HG03457 (cell line): ENCODE measurements around the gene SNX1.
"Not testable (repeated sequence)": the region's sequence is repeated elsewhere in the genome, so short reads cannot be mapped to it uniquely, and the experiment has no call there.

Experiments used
- ATAC-seq: cut with Tn5 transposase; IDR thresholded peaks from one replicate; pipeline ENCODE4 v1.9.1; 2021; ENCODE audit warnings: moderate number of reproducible peaks; ENCODE audit not compliant: unreplicated experiment

Gene SNX1, protein sequence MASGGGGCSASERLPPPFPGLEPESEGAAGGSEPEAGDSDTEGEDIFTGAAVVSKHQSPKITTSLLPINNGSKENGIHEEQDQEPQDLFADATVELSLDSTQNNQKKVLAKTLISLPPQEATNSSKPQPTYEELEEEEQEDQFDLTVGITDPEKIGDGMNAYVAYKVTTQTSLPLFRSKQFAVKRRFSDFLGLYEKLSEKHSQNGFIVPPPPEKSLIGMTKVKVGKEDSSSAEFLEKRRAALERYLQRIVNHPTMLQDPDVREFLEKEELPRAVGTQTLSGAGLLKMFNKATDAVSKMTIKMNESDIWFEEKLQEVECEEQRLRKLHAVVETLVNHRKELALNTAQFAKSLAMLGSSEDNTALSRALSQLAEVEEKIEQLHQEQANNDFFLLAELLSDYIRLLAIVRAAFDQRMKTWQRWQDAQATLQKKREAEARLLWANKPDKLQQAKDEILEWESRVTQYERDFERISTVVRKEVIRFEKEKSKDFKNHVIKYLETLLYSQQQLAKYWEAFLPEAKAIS

DNA sequence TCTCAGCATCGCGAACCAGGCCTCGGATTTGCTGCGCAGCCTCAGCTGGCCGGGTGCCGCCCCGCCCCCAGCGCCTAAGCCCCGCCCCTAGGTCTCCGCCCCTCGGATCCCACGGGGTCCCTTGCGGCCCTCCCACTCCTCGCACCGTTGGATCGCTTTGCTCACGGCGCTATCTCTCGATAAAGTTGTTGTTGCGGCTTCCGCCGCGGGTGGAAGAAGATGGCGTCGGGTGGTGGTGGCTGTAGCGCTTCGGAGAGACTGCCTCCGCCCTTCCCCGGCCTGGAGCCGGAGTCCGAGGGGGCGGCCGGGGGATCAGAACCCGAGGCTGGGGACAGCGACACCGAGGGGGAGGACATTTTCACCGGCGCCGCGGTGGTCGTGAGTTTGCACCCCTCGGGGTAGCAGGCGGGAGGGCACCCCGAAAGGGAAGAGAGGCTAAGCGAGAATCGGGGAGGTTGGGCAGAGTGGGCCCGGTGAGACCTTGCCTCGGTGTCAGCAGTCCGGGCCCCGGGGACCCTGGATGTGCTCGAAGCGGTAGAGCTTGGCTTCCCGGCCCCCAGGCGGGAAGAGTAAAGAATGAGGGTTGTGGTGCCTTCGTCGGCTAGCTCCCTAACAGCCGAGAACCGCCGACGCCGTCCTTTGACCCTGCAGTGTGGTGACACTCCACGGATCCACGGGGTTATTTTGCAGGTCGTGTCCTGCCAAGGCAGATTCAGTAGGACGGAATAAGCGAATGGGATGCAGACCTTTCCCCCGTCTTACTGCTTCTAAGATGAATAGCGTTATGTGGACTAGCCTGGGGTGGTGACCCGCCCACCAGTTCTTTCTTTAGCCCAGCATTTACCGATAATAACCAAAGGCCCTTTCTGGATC is at the start of gene SNX1:
Gene SNX1, plus strand, starts transcription at position 188 of the 873 bp plus-strand sequence. Its CDS starts 32 bp downstream, at position 220.
- peak; percentile 41 for ATAC-seq

DNA sequence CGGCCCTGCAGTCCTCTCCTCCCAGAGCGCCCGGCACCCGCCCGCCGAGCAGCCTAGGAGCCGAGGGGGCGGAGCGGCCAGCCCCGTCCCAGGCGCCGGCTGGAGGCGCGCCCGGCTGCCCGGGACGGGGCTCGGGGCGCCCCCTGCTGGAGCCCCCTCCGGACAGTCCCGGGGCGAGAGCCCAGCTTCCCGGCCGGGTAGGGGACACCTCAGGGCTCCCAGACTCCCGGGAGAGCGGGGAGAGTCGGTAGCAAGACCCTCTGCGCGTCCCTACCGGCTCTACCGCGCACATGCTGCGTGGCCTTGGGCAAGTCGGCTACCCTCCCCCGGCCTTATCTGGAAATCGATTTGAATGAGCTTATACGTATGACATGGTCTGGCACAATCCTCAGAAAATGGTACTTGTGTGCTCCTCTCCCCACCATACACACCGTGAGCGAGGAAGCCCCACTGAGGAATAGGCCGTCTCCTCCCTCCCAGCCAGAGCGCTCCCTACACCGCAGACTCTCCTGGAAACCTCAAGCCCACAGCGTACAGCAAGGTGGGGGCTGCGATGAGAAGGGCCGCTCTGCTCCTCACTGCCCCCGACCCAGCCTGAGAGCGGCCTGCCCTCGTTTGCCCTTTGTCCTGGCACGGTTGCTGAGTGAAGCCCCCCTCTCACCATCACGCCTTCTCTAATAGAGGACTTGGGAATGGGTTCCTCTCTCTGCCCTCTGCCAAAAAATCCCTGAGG is 49.2 kb upstream of the SNX1 start, which contains the start of gene DAPK2:
Gene DAPK2, minus strand, starts transcription at position 65 of the 733 bp plus-strand sequence. CDS start 6,224 bp downstream, outside the sequence.
- no peak for ATAC-seq

DNA sequence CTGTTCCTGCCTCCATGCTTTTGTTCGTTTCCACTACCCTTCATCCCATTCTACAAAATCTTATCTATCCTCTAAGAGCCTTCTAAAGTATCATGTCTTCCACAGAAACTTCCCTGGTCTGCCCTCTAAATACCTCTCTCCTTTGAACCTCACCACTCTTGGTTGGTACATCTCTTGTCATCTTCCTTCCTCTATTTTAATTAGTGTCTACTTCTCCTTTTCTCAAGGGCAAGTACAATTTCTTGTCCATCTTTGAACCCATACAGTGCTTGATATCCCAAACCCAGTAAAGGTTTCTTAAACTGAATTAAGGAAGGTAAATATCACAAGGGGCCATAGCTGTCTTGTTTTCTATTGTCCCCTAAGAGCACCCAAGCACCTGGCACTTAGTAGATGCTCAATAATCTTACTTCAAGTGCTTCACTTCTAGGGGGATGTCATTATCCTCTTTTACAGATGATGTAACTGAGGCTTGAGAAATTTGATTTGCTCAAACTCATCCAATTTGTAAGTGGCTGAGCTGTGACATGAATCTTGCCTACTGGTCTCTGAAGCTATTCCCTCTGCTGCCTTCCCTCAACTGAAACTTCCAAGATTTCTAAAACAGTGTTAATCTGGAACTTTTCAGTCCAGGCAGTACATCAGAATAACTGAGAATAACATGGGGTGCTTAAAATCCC is 46.9 kb upstream of the SNX1 start:
- no peak for ATAC-seq

DNA sequence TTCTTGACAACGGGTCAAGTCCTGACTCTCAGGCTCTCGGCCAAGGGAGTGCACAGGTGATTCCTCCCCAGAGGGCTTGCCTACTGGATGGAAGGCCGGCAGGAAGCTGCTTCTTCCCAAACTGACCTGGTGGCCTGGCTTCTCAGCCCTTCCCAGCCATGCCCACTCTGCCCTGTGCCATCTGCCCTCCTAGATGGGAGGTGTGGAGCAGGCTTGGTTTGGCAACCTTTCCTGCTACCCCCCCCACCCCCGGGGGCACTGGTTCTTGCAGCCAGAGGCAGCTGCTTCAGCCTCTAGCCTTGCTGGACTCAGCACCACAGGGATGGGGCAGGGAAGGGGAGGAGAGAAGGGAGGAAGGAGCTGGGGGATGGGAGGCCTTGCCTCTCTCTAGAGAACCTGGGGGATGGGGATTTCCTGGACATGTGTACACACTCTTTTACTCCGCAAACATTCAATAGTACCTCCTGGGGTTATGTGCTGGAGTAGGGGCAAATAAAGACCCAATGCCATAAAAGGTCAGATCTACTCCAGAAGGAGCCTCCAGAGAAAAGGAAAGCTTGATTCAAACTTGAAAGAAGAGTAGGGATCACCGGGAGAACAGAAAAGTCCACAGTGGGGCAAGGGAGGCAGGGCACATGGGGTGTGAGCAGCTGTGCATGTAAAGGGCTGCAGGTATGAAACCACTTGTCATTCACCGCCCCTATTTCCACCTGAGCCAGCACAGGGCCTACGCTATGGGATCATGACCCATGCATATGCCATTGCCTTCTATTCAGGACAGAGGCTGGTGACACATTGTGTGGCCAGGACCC is 45.3 kb upstream of the SNX1 start:
- ATAC-seq = no peak

DNA sequence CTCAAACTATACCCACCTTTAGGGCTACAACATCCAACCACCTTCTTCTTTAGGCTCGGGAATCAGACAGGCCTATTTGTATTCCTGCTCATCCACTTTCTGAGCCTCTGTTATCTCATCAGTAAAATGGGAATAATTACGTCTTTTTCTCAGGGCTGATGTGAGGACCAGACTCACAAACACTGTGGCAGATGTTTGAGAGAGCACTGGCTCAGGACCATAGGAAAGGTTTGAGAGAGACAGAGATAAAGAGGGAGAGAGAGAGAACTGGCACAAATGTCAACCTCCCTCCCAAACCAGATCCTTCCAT is 44.7 kb upstream of the SNX1 start:
- no peak for ATAC-seq

DNA sequence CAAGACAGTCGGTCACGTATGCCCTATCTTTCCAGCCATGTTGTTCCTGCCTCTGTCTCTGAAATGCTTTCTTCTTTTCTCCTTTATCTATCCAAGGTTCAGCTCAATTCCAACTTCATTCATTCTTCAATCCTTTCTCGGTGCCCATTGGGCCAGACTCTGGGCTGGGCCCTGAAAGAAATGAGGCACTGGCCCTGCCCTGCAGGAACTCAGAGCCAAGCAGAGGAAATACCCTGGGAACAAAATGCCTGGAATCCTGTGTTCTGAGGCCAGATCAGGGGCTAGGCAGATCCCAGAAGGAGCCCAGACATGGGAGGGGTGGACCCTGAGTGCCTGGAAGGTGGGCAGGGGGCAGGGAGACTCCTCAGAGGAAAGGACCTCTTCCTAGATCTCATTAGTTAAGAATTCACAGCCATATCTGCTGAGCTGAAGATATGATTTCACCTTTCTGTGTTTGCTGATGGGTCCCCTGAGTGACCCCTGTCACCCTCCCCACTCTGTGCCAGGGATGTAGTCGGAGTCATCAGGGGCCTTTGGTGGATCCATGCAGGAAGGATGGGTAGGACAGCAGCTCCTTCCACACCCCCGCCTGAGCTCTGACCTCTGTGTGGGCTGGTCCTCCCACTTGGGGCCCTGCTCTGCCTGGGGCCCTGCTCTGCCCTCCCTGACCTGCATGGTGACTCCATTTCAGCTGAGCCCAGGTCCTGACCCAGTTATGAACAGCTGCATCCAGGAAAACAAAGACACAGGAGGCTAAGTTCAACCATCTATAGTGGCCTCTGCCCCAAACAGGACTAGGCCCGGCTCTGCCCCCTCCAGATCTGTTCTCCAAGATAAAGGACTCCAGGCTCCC is 44.1 kb upstream of the SNX1 start:
- no peak for ATAC-seq

DNA sequence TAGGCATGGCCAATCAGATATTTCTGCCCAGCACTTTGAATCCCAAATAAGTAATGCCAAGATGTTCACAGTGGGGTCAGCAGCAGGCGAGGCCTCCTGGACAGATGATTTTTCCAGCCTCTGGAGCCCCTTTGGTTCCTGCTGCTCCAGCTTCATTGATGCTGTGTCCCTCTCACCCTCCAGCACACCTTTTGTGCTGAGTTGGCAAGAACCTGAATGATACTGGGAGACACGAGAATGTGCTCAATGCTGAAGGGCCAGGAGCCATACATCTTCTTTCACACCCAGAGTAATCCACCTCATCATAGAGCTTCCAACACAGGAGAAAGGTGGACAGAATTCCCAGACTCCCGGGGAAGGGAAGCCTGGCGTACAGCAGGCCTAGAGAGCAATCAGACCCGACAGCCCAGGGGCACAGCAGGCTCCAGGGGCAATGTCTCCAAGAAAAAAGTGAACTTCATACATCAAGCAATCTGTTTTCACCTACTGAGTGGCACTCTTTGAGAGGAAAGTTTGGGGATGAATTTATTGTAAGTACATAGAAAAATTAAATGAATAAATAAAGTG is 42.8 kb upstream of the SNX1 start:
- ATAC-seq = no peak

DNA sequence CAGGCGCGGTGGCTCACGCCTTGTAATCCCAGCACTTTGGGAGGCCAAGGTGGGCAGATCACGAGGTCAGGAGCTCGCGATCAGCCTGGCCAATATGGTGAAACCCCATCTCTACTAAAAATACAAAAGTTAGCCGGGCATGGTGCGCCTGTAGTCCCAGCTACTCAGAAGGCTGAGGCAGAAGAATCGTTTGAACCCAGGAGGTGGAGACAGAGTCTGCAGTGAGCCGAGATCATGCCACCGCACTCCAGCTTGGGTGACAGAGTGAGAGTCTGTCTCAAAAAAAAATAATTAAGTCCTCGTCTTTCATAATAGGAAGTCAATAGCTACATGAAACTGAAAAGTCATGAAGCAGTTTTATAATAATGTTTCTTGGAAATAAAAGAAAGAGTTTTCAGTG is 42.1 kb upstream of the SNX1 start:
- not testable (repeated sequence) for ATAC-seq

DNA sequence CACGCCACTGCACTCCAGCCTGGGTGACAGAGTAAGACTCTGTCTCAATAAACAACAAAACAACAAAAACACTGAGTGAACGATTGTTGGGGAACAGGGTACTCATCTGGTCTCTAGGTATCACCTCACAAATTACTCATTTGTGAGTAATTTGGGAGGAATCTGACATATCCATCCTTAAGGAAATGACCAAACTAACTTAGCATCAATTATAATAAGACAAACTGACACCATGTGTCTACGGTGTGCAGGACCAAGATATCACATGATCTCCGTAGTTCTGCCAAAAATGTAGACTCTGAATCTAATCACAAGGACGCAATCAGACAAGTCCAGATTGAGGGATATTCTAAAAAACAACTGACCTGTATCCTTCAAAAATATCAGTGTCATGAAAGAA is 37.5 kb upstream of the SNX1 start:
- no peak for ATAC-seq

DNA sequence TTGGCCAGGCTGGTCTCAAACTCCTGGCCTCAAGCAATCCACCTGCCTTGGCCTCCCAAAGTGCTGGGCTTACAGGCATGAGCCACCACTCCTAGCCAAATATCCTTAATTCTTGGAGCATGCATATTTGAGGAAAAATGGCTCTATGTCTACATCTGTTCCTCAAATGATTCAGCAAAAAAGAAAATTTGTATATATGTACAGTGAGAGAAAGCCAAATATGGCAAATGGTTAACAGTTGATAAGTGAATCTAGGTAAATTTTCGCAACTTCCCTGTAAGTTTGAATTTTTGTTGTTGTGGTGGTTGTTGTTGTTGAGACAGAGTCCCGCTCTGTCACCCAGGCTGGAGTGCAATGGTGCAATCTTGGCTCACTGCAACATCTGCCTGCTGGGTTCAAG is 36.7 kb upstream of the SNX1 start:
- ATAC-seq = not testable (repeated sequence)

DNA sequence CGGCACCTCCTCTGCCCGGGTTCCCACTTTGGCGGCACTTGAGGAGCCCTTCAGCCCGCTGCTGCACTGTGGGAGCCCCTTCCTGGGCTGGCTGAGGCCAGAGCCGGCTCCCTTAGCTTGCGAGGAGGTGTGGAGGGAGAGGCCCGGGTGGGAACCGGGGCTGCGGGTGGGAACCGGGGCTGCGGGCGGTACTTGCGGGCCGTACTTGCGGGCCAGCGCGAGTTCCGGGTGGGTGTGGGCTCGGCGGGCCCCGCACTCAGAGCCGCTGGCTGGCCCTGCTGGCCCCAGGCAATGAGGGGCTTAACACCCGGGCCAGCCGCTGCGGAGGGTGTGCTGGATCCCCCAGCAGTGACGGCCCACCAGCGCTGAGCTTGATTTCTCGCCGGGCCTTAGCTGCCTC is 35.1 kb upstream of the SNX1 start:
- ATAC-seq = no peak

DNA sequence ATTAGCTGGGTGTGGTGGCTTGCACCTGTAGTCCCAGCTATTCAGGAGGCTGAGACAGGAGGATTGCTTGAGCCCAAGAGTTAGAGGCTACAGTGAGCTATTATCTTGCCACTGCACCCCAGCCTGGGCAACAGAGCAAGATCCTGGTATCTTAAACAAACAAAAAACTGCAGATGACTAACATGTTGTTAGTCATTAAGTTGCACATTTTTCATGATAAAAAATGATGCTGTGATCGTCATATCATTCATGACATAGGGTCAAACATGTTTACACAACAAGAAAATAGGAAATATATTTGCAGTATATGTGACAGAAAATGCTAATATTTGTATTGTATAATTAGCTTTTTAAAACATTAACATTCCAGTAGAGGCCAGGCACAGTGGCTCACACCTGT is 29.3 kb upstream of the SNX1 start:
- no peak for ATAC-seq

DNA sequence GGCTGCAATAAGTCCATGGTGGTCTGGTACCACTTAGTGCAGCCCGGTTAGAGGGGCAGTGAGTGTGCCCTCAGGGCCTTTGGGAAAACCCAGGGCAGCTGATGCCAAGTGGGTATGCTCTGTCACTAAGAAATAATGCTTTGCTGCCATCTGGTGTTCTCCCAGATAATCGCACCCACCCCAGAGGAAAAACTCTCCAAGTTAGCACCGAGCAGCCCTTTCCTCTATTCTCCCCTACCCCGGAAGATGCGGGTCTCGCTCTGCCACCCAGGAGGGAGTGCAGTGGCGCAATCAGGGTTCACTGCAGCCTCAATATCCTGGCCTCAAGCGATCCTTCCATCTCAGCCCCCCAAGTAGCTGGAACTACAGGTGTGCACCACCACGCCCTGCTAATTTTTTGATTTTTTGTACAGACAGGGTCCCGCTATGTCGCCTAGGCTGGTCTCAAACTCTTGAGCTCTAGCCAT is 28.2 kb upstream of the SNX1 start:
- ATAC-seq = no peak

DNA sequence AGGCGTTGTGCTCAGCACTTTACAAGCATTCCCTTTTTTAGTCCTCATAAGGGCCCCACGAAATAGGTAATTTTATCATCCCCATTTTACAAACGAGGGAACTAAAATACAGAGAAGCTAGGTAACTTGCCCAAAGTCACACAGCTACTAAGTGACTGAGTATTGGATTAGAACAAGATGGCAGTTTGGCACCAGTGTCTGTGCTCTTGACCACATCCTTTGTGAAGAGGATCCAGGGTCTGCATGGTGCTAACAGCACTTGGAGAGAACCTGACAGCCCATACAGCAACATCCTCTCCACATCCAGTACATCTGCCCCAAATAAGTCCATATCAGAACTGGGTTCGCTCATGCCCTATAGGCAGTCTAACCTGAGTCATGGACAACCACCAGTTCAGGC is 27.6 kb upstream of the SNX1 start:
- ATAC-seq = no peak

DNA sequence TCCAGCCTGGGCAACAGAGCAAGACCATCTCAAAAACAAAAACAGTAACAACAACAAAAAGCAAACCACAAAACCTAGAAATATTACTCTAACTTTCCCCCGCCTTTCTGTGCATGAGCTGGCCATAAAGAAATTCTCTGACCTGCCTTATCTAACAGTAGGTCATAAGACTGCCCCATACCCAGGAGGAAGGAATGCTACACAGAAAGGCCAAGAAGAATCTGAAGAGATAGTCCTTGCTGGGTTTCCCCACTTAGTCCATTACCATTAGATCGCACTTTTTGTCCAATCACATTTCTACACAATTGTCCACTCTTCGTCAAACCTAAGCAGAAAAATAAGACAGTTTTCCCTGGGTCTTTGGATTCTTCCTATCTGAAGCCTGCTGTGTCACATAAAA is 25.7 kb upstream of the SNX1 start:
- no peak for ATAC-seq

DNA sequence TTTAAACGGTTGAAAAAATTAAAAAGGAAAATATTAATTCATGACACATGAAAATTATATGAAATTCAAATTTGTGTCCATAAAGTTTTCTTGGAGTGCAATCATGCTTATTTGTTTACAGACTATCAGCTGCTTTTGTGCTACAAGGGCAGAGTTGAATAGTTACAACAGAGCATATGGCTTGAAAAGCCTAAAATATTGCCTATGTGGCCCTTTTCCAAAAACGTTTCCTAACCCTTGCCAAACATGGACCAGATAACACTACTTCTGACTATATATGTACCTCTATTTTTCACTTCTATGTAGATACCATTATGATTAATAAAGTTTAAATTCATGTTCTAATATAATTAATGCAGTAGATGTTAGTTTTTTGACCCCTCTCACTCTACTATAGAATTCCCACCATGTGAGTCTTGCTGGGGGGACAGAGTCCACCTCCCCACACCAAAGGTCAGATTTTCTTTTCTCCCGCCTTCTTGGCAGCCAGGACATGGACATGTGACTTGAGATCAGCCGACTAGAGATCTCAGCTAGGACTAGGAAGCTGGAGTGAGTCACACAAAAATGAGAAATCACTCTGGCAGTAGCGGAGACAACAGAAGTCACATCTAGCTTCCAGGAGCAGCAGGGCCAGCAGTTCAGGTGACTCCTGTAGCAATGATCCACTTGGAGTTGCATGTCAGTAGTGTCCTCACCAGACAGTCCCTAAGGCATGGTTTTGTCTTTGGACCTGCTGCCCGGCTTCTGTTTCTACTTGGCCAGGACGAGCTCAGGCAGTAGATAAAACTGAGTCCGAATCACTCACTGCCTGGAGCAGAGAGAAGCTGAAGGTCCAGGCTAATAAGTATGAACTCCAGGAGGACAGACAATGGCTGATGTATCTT is 24.6 kb upstream of the SNX1 start:
- ATAC-seq = no peak
